ENCODE measurements around the gene CAB39.

CAB39 gene

GRCh38 chr2:230749111-230749510, 36.5 kb downstream of the CAB39 start:
- no peak for TF ChIP-seq CTCF (IDR thresholded peaks at IDR 0.05; ENCODE audit: borderline replicate concordance, control extremely low read depth, extremely low read depth, insufficient read depth, missing control alignments)
- DNase-seq (ENCODE audit: low spot score): no peak
- in situ Hi-C loops (cut with MboI; ENCODE audit: low sequenced_read_pairs, unreplicated experiment): no loop called here

DNA sequence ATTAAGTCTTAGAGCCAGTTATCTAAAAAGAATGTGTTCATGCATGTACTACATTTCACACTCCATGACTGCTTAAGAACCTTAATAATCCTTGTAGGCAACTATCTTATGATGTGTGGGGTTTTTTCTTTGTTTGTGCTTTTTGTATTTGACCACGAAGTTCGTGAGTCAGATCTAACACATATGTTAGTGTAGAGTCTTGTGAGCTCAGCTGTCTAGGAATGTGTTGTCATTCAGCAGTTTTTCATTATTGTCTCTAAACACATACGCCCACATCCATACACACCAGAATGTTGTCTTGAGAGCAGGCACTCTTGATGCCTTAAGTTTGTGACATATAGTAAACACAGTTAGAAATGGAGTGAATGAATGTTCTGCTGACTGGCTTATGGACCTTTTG, 38.4 kb downstream of the CAB39 start:
- in situ Hi-C loops (cut with MboI; ENCODE audit: low sequenced_read_pairs, unreplicated experiment): no loop called here
- peak; percentile 36 for DNase-seq (ENCODE audit: low spot score)
- TF ChIP-seq CTCF (IDR thresholded peaks at IDR 0.05; ENCODE audit: borderline replicate concordance, control extremely low read depth, extremely low read depth, insufficient read depth, missing control alignments): no peak

- in situ Hi-C loops (cut with MboI; ENCODE audit: low sequenced_read_pairs, unreplicated experiment): no loop called here
- DNase-seq (ENCODE audit: low spot score): no peak
- TF ChIP-seq CTCF (IDR thresholded peaks at IDR 0.05; ENCODE audit: borderline replicate concordance, control extremely low read depth, extremely low read depth, insufficient read depth, missing control alignments): no peak
Observed at GRCh38 chr2:230754200-230754599, 41.6 kb downstream of the CAB39 start.

DNA sequence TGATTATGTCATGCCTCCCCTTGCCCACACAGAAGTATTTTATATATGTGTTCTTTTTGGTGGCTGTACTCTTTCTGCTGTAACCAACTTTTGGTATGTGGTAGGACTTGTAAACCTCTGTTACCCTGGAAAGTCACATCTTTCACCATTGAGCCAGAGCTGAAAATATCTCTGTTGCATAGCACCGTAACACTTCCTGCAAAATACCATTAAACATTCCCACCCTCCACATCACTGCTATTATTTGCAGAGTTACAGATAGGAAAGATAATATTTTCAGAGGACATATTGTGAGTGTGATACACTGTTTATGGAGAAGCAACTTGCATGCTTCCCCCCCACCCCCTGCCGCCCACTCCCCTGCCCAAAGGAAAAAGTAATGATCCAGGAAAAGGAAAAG, 44.8 kb downstream of the CAB39 start:
- no peak for DNase-seq (ENCODE audit: low spot score)
- in situ Hi-C loops (cut with MboI; ENCODE audit: low sequenced_read_pairs, unreplicated experiment): no loop called here
- no peak for TF ChIP-seq CTCF (IDR thresholded peaks at IDR 0.05; ENCODE audit: borderline replicate concordance, control extremely low read depth, extremely low read depth, insufficient read depth, missing control alignments)

DNA sequence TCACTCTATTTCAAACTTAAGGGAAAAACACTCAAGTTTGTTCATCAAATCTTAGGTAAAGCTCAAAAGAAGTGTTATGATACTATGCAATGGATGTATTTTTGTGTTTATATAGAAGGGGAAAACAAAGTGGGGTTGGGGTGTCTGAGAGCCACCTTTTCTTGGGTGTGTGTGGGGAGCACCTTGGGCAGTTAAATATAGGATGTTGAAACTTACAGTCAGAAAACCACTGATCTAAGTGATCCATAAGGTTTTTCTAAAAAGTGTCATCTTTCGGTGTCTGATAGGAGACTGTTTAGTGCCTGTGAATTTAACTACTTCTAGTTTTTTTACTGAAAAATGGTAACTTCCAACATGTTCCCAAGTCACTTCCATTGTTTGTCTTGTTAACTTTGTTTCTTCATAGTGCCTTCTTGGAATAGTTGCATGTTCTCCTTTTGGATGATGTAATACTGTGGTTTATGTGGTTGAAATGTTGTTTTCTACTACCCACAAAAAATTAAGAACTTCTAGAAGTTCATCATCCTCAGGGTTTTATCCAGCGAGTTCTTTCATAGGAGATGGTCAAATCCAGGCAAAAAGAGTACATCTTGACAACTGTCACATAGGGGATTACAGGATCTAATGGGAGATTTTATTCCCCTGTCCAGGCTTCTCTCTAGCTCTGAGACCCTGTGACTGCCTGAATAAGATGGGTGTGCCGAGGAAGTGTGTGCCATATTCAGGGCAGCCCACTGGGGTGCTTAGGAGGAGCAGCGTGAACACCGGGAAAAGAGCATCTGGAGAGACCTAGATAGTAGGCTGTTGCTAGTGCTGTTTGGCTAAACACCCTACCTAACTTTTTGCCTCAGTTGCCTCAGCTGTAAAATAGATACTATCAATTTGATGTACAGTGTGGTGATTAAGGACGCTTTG, 46.2 kb downstream of the CAB39 start:
- no peak for TF ChIP-seq CTCF (IDR thresholded peaks at IDR 0.05; ENCODE audit: borderline replicate concordance, control extremely low read depth, extremely low read depth, insufficient read depth, missing control alignments)
- in situ Hi-C loops (cut with MboI; ENCODE audit: low sequenced_read_pairs, unreplicated experiment): no loop called here
- DNase-seq (ENCODE audit: low spot score): peak; percentile 41

DNA sequence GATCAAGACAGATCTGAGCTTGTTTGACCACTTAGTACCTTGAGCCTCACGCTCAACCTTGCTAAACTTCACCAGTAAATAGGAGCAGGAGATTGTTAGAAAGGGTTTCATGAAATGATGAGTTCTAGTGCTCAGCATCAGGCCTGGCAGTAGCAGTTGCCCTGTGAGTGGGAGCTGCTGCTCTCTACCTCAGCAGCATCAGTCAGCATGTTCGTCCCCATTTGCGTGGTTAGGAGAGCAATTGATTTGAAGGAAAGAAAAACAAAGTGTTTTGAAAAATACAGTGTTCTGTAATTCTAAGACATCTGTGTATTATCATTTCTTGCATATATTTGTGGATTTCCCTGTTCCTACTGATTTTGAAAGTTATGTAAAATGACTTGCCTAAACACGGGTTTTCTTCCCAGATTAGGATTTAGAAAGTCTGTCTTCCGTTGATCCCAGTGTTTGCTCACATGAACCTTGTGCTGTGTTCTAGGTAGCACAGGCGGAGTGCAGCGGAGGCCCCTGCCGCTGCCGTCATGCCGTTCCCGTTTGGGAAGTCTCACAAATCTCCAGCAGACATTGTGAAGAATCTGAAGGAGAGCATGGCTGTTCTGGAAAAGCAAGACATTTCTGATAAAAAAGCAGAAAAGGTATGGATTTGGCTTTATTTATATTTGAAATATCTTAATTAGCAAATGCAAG, 47.0 kb downstream of the CAB39 start:
- in situ Hi-C loops (cut with MboI; ENCODE audit: low sequenced_read_pairs, unreplicated experiment): no loop called here
- no peak for TF ChIP-seq CTCF (IDR thresholded peaks at IDR 0.05; ENCODE audit: borderline replicate concordance, control extremely low read depth, extremely low read depth, insufficient read depth, missing control alignments)

More for the DNA sequence above, 47.0 kb downstream of the CAB39 start:
- no peak for DNase-seq (ENCODE audit: low spot score)
